GM18520 (cell line): Measurements from ENCODE around the gene CCDC63.

Experiments used
- ATAC-seq: cut with Tn5 transposase; IDR thresholded peaks from one replicate; pipeline ENCODE4 v1.9.1; 2021; ENCODE audit not compliant: unreplicated experiment

CCDC63 gene

GRCh38 chr12:110880651-110881050, 33.9 kb downstream of the CCDC63 start:
- no peak for ATAC-seq

- no peak for ATAC-seq
Observed at GRCh38 chr12:110883251-110883650, 36.5 kb downstream of the CCDC63 start.

- no peak for ATAC-seq
Observed at GRCh38 chr12:110885152-110885840, 38.5 kb downstream of the CCDC63 start.

GRCh38 chr12:110888256-110888991, 41.6 kb downstream of the CCDC63 start:
- no peak for ATAC-seq

- ATAC-seq: no peak
Observed at GRCh38 chr12:110889361-110889760, 42.6 kb downstream of the CCDC63 start.

- no peak for ATAC-seq
Observed at GRCh38 chr12:110893956-110894355, 47.2 kb downstream of the CCDC63 start.

- ATAC-seq: no peak
Observed at GRCh38 chr12:110896559-110896958, 49.8 kb downstream of the CCDC63 start.

GRCh38 chr12:110901401-110901800, 54.6 kb downstream of the CCDC63 start:
- ATAC-seq: no peak

- no peak for ATAC-seq
Observed at GRCh38 chr12:110903511-110903910, 56.7 kb downstream of the CCDC63 start.

- no peak for ATAC-seq
Observed at GRCh38 chr12:110906083-110906482, 59.3 kb downstream of the CCDC63 start.

- no peak for ATAC-seq
Observed at GRCh38 chr12:110906516-110906915, 59.7 kb downstream of the CCDC63 start.

- no peak for ATAC-seq
Observed at GRCh38 chr12:110906985-110907384, 60.2 kb downstream of the CCDC63 start.

- no peak for ATAC-seq
Observed at GRCh38 chr12:110907583-110907982, 60.8 kb downstream of the CCDC63 start.

- ATAC-seq: no peak
Observed at GRCh38 chr12:110908377-110909152, 61.8 kb downstream of the CCDC63 start.

GRCh38 chr12:110912263-110912662, 65.5 kb downstream of the CCDC63 start:
- no peak for ATAC-seq

- ATAC-seq: peak; percentile 96
Observed at GRCh38 chr12:110913119-110914056, 66.6 kb downstream of the CCDC63 start.

- no peak for ATAC-seq
Observed at GRCh38 chr12:110916295-110916875, 69.6 kb downstream of the CCDC63 start.

- no peak for ATAC-seq
Observed at GRCh38 chr12:110917467-110917866, 70.7 kb downstream of the CCDC63 start.

- no peak for ATAC-seq
Observed at GRCh38 chr12:110917961-110918360, 71.2 kb downstream of the CCDC63 start.

- no peak for ATAC-seq
Observed at GRCh38 chr12:110919720-110920119, 72.9 kb downstream of the CCDC63 start.
